Mononuclear cell (primary cell): ENCODE results near the gene ARHGEF19. TPM values are rescaled to one million over a fixed set of nuclear protein-coding genes. Genes with fewer than 3 reads are reported as not detected.
A peak's percentile ranks its signal among the peaks of the same experiment; 100 is the strongest.
"Not testable (repeated sequence)": the region's sequence is repeated elsewhere in the genome, so short reads cannot be mapped to it uniquely, and the experiment has no call there.

Experiments used
- H3K27me3 ChIP-seq: 2 replicates; pipeline ENCODE4 v1.6.0; 2011; ENCODE audit warnings: low read length, control low read depth; ENCODE audit not compliant: insufficient read depth
- H3K4me1 ChIP-seq: 2 replicates; pipeline ENCODE4 v1.5.1; 2011; ENCODE audit warnings: mild to moderate bottlenecking, low read length, control low read depth; ENCODE audit not compliant: insufficient read depth
- H3K4me3 ChIP-seq: 2 replicates; pipeline ENCODE4 v1.5.1; 2011; ENCODE audit warnings: mild to moderate bottlenecking, low read length, moderate library complexity
- H3K9me3 ChIP-seq: 2 replicates; pipeline ENCODE4 v1.5.1; 2011; ENCODE audit warnings: low read depth, mild to moderate bottlenecking, control low read depth, low read length
- total RNA-seq: library from RNA; depleted of rRNA; stranded (reverse); fragments of >200 nt; gene quantifications from one replicate; pipeline ENCODE4 v1.2.3, GENCODE V29; 2012

Gene ARHGEF19
- total RNA-seq, 1 donor, result 1.9 TPM

- Histone ChIP-seq H3K4me3 (no peak overlapping the region), H3K27me3 (no peaks in the 10 kb centered on the region), H3K9me3 (no peaks in the 10 kb centered on the region), H3K4me1 (peaks cover 13% of the 10 kb centered on the region)
Observed at GRCh38 chr1:16175610-16176553, 36.6 kb downstream of the ARHGEF19 start.

DNA sequence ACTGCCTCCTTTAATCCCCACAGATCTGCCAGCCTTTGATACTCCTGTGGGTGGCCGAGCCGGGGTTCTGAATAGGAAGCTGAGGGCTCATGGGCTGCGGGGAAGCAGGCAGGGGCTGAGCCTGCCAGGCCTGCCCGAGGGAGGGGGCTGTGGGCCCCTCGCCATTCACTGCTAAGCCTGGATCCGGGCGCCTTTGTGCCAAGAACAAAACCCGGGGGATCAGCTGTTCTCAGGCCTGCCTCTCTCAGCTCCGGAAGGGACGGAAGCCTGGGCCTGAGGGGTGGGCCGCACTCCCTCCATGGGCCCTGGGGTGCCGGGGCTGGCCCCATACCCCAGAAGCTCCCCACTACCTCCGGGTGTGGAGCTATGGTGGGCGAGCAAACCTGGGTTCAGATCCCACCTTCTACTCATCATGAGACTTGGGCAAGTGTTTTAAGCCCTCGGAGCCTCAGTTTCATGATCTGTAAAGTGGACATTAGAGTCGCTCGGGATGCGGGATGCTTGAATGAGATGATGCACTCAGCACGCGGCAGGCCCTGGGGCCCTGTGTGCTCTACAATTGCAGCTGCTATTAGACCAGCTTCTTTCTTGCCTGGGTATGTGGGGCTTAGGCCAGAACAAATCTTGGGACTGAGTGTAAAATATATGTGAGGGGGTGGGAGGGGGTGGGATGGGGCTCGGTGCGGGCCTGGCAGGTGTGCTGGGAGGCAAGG, 37.4 kb downstream of the ARHGEF19 start:
- no peaks in the 10 kb centered on the region for H3K27me3 ChIP-seq

DNA sequence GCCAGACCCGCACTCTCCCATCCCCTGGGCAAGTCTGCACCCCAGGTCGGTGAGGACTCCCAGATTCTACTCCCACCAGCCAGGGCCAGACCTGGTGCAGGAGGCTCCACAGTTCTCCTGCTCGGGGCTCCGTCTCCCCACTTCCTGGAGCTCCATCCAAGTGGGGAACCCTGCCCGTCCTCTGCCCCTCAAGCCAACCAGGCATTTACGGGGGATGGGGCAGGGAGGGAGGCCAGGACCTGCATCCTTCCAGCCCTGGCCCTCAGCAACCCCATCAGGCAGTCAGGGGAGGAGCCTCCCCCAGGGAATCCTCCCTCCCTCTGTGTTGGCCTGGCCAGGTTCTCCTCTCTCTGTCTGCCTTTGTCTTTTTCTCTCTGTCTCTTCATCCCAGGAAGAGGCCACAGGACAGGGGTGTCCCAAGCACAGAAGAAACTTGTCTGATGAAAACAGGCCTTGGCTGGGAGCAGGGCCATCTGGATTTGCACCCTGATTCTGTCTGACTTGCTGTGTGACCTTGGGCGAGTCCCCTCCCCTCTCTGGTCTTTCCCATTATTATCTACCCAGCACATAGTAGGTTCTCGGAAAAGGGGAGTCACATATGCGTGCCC, 38.1 kb downstream of the ARHGEF19 start:
- H3K4me3 ChIP-seq, result no peak overlapping the region
- H3K4me1 ChIP-seq, result peaks cover 13% of the 10 kb centered on the region
- no peaks in the 10 kb centered on the region for H3K9me3 ChIP-seq
- H3K27me3 ChIP-seq, result no peaks in the 10 kb centered on the region

More for the DNA sequence above, 37.4 kb downstream of the ARHGEF19 start:
- Histone ChIP-seq H3K4me1 (peaks cover 13% of the 10 kb centered on the region), H3K4me3 (no peak overlapping the region), H3K9me3 (no peaks in the 10 kb centered on the region)

GRCh38 chr1:16173447-16174260, 38.8 kb downstream of the ARHGEF19 start:
- Histone ChIP-seq H3K9me3 (no peaks in the 10 kb centered on the region), H3K4me3 (no peak overlapping the region), H3K27me3 (peaks cover 4% of the 10 kb centered on the region), H3K4me1 (peaks cover 19% of the 10 kb centered on the region)

DNA sequence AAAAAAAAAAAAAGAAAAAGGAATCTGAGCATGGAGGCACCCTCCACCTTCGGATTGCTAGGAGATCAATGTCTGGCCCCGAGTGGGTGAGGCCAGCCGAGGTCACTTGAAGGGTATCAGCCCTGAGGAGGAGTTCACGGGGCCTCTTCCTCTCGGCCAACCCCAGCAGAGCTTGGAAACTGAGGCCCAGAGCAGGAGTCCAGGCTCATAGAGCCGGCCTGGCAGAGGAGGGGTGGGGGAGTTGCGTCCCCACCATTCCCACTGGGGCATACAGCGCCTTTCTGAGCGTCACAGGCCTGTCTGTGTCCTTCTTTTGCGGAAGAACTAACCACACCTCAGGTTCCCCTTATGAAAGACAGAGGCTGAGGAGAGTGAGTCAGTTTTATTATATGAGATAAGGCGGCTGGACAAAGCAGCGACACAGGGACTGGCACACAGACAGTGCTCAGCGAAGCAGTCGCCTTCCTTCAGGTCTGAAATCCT, 39.4 kb downstream of the ARHGEF19 start:
- peaks cover 10% of the 10 kb centered on the region for H3K27me3 ChIP-seq
- H3K4me3 ChIP-seq, result no peak overlapping the region
- H3K9me3 ChIP-seq, result no peaks in the 10 kb centered on the region
- H3K4me1 ChIP-seq, result peaks cover 25% of the 10 kb centered on the region

DNA sequence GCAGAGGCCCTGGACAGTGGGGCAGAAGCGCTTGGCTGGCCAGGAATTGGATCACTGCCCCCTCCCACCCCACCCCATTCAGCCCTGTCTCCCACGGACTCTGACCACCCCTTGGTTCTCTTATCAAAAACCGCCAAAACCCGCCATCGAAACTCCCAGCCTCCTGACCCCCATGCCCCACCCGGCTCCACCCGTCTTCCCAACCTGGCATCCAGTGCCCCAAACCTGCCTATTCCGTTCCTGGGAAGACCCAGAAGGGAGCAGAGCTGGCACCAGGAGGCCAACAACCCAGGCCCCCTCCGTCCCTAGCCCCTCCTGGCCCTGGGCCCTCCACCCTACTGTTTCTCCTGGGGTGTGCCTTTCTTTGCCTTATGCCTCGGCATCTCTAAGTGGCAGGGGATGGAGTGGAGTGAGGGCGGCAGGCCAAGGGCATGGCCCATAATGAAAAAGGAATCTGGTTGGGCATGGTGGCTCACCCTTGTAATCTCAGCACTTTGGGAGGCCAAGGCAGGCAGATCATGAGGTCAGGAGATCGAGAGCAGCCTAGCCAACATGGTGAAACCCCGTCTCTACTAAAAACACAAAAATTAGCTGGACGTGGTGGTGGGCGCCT, 40.1 kb downstream of the ARHGEF19 start:
- H3K4me1 ChIP-seq, result peaks cover 29% of the 10 kb centered on the region
- H3K27me3 ChIP-seq, result peaks cover 11% of the 10 kb centered on the region
- no peaks in the 10 kb centered on the region for H3K9me3 ChIP-seq
- no peak overlapping the region for H3K4me3 ChIP-seq

GRCh38 chr1:16171314-16172151, 40.9 kb downstream of the ARHGEF19 start:
- Histone ChIP-seq H3K27me3 (peaks cover 11% of the 10 kb centered on the region), H3K4me3 (no peak overlapping the region), H3K4me1 (peaks cover 31% of the 10 kb centered on the region), H3K9me3 (no peaks in the 10 kb centered on the region)

- peaks cover 11% of the 10 kb centered on the region for H3K27me3 ChIP-seq
- H3K4me3 ChIP-seq, result no peak overlapping the region
- peaks cover 31% of the 10 kb centered on the region for H3K4me1 ChIP-seq
- H3K9me3 ChIP-seq, result no peaks in the 10 kb centered on the region
Observed at GRCh38 chr1:16170283-16170673, 42.2 kb downstream of the ARHGEF19 start.

GRCh38 chr1:16168622-16169360, 43.7 kb downstream of the ARHGEF19 start:
- Histone ChIP-seq H3K4me1 (peaks cover 25% of the 10 kb centered on the region), H3K9me3 (no peaks in the 10 kb centered on the region), H3K27me3 (peaks cover 11% of the 10 kb centered on the region), H3K4me3 (no peak overlapping the region)

DNA sequence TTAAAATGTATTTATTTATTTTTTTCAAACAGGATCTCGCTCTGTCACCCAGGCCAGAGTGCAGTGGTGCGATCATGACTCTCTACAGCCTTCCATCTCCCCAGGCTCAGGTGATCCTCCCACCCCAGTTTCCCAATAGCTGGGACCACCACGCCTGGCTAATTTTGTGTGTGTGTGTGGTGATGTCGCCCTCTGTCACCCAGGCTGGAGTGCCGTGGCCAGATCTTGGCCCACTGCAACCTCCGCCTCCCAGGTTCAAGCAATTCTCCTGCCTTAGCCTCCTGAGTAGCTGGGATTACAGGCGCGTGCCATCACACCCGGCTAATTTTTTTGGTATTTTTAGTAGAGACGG, 44.3 kb downstream of the ARHGEF19 start:
- Histone ChIP-seq H3K4me1 (peaks cover 20% of the 10 kb centered on the region), H3K27me3 (peaks cover 11% of the 10 kb centered on the region), H3K4me3 (peak overlapping the region; percentile 24)
- H3K9me3 ChIP-seq, result not testable (repeated sequence)

DNA sequence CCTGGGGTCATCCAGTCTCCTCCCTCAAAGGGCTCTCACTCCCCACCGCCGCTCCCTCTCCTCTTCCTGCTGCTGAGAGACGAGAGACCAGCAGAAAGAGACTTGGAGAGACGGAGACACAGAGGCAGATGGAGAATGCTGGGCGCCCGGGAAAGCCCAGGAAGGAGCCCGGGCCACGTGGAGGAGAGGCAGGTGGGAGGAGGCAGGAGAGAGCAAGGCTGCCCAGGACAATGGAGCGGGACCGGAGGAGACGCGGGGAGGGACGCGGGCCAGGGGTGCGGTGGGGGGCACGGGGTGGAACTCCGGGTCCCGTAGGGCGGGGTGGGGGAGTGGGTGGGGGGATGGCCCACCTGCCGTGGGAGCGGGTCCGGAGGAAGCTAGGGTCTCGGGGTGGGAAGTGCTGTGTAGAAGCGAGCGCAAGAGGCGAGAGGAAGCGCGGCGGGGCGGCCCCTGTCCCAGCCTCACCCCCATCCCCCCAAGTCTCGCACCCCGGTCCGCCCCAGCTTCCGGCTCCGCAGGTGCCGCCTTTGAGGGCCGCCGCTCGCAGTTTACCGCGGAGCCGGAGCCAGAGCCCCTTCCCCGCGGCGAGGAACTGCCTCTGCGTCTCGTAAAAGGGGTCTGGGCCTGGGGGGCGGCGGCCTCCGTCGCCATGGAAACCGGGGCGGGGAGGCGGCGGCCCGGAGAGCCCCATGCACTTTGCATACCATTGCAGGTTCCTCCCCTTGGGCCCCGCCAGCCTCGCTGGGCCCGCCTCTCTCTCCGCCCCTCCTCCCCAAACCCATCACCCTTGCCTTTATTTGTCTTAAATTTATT, 44.9 kb downstream of the ARHGEF19 start:
- Histone ChIP-seq H3K4me3 (peak overlapping the region; percentile 24), H3K27me3 (peaks cover 11% of the 10 kb centered on the region), H3K9me3 (no peaks in the 10 kb centered on the region)

DNA sequence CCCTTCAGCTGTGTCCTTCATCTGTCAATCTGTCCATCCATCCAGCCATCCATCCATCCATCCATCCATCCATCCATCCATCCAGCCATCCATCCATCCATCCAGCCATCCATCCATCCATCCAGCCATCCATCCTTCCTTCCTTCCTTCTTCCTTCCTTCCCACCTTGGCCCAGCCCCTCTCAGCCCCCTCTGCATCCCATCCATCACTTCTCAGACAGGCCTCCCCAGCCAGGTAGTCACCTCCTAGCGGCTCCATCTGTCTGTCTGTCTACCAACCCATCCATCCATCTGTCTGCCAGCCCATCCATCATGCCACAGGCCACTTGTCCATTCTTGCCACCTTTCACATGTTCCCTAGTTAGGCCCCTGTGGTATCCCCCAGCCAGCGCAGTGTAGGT, 46.3 kb downstream of the ARHGEF19 start:
- H3K27me3 ChIP-seq, result peaks cover 13% of the 10 kb centered on the region
- H3K9me3 ChIP-seq, result no peaks in the 10 kb centered on the region
- H3K4me1 ChIP-seq, result peaks cover 33% of the 10 kb centered on the region
- no peak overlapping the region for H3K4me3 ChIP-seq

More for the DNA sequence above, 44.9 kb downstream of the ARHGEF19 start:
- H3K4me1 ChIP-seq, result peaks cover 26% of the 10 kb centered on the region
